Fibroblast of gingiva (primary cell): ENCODE measurements around the gene COPE.
"Not testable (repeated sequence)": the region's sequence is repeated elsewhere in the genome, so short reads cannot be mapped to it uniquely, and the experiment has no call there.

Experiments
- DNase-seq: peaks from one replicate; pipeline ENCODE4 v3.0.0-alpha.2; 2011; ENCODE audit warnings: low read depth

The COPE gene

GRCh38 chr19:18908917-18909619, 10.1 kb downstream of the COPE start:
- no peak for DNase-seq

GRCh38 chr19:18906605-18907519, 12.3 kb downstream of the COPE start:
- DNase-seq, result no peak

- DNase-seq, result no peak
Measured at GRCh38 chr19:18905513-18906236, 13.5 kb downstream of the COPE start.

GRCh38 chr19:18905058-18905456, 14.1 kb downstream of the COPE start:
- DNase-seq, result no peak

- no peak for DNase-seq
Measured at GRCh38 chr19:18904334-18905057, 14.7 kb downstream of the COPE start.

GRCh38 chr19:18903156-18904037, 15.8 kb downstream of the COPE start:
- DNase-seq, result no peak

- not testable (repeated sequence) for DNase-seq
Measured at GRCh38 chr19:18902519-18902918, 16.7 kb downstream of the COPE start.

GRCh38 chr19:18901491-18901890, 17.7 kb downstream of the COPE start:
- no peak for DNase-seq

GRCh38 chr19:18900700-18901481, 18.3 kb downstream of the COPE start:
- DNase-seq, result no peak

- DNase-seq, result no peak
Measured at GRCh38 chr19:18899624-18900560, 19.3 kb downstream of the COPE start.

GRCh38 chr19:18898607-18899408, 20.4 kb downstream of the COPE start:
- DNase-seq, result no peak

GRCh38 chr19:18898081-18898606, 21.0 kb downstream of the COPE start:
- no peak for DNase-seq

GRCh38 chr19:18897094-18898029, 21.8 kb downstream of the COPE start:
- DNase-seq, result no peak

GRCh38 chr19:18896421-18896841, 22.8 kb downstream of the COPE start:
- DNase-seq, result no peak

GRCh38 chr19:18895824-18896341, 23.3 kb downstream of the COPE start, which contains the start of gene CERS1:
Gene CERS1 (minus strand): TSS chr19:18896158. CDS start chr19:18896072, 86 bp downstream.
- no peak for DNase-seq
